Progenitor cell of endocrine pancreas (in vitro differentiated cells): ENCODE data around the gene ORC2. TPM values are rescaled to one million over a fixed set of nuclear protein-coding genes. Genes with fewer than 3 reads are reported as not detected.

Source experiments
- DNase-seq: peaks from one replicate; pipeline ENCODE4 v3.0.0; 2021; ENCODE audit warnings: low spot score; ENCODE audit not compliant: unreplicated experiment
- H3K27ac Mint-ChIP-seq: 2 replicates; pipeline ENCODE4 v1.8.0; 2021; ENCODE audit warnings: mild to moderate bottlenecking, moderate library complexity, mixed read lengths
- H3K27me3 Mint-ChIP-seq: 2 replicates; pipeline ENCODE4 v1.8.0; 2021; ENCODE audit warnings: mixed read lengths
- H3K36me3 Mint-ChIP-seq: 2 replicates; pipeline ENCODE4 v1.8.0; 2022; ENCODE audit warnings: mixed read lengths; ENCODE audit not compliant: insufficient read depth
- H3K4me1 Mint-ChIP-seq: 2 replicates; pipeline ENCODE4 v1.8.0; 2021; ENCODE audit warnings: low read depth, mixed read lengths
- H3K4me3 Mint-ChIP-seq: 2 replicates; pipeline ENCODE4 v1.8.0; 2021; ENCODE audit warnings: low read depth, mild to moderate bottlenecking, moderate library complexity, mixed read lengths
- H3K9me3 Mint-ChIP-seq: 2 replicates; pipeline ENCODE4 v1.8.0; 2021; ENCODE audit warnings: low read depth, mixed read lengths
- total RNA-seq: library from RNA; stranded (reverse); gene quantifications from 2 replicates; pipeline ENCODE4 v1.2.1, GENCODE V29; 2021
- TF ChIP-seq, protein P1 (sequence below): fragments of 200-600 bp; sonication (generic); IDR thresholded peaks from one replicate; pipeline ENCODE4 v1.5.0; 2021; ENCODE audit warnings: antibody characterized with exemption, mild to moderate bottlenecking; ENCODE audit not compliant: unreplicated experiment

ORC2 gene
- total RNA-seq, 1 donor from 2014 or later, result 39.5 TPM

DNA sequence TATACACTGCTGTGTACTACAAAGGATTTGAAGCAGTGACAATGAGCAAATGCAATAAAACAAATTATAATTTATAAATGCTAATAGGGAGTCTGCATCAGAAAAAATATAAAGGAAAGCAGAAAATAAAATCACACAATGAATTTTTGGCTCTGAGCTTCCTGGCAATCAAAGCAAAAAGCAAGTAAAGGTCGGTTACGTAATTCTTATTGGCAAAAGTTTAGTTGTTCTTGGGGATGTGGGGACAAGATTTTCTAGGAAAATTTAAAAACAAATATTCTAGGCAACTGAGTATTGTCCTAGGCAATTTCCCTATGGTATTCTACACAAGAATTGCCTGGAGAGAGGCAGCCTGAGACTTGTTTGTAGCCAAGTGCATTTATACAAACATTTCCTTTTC is 1.8 kb downstream of the ORC2 start:
- Mint-ChIP-seq H3K36me3 (peaks cover 1% of the 10 kb centered on the region), H3K27me3 (no peaks in the 10 kb centered on the region), H3K9me3 (no peaks in the 10 kb centered on the region), H3K4me3 (peak overlapping the region; percentile 38), H3K27ac (no peak overlapping the region), H3K4me1 (peaks cover 33% of the 10 kb centered on the region)
- TF ChIP-seq, protein P1, sequence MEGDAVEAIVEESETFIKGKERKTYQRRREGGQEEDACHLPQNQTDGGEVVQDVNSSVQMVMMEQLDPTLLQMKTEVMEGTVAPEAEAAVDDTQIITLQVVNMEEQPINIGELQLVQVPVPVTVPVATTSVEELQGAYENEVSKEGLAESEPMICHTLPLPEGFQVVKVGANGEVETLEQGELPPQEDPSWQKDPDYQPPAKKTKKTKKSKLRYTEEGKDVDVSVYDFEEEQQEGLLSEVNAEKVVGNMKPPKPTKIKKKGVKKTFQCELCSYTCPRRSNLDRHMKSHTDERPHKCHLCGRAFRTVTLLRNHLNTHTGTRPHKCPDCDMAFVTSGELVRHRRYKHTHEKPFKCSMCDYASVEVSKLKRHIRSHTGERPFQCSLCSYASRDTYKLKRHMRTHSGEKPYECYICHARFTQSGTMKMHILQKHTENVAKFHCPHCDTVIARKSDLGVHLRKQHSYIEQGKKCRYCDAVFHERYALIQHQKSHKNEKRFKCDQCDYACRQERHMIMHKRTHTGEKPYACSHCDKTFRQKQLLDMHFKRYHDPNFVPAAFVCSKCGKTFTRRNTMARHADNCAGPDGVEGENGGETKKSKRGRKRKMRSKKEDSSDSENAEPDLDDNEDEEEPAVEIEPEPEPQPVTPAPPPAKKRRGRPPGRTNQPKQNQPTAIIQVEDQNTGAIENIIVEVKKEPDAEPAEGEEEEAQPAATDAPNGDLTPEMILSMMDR, result no peak
- no peak for DNase-seq

DNA sequence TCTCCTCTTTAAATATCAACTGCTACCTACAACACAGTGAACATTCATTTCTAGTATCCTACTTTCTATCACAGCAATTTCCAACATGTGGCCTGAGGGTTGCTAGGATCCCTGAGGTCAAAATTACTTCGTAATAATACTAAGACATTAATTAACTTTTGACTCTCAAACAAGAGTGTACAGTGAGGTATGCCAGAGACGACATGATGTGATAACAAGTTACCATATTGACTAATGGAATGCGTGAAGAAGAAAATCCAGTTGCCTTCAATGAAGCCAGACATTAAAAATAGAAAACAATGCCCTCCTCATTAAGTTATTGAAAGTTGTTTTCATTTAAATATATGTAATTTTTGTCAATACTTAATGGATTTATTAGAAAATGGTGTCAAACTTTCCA is 13.1 kb downstream of the ORC2 start:
- Mint-ChIP-seq H3K9me3 (no peaks in the 10 kb centered on the region), H3K4me3 (no peak overlapping the region), H3K36me3 (peaks cover 11% of the 10 kb centered on the region), H3K27ac (no peak overlapping the region), H3K4me1 (no peaks in the 10 kb centered on the region), H3K27me3 (no peaks in the 10 kb centered on the region)
- no peak for DNase-seq
- TF ChIP-seq, protein P1, result no peak

DNA sequence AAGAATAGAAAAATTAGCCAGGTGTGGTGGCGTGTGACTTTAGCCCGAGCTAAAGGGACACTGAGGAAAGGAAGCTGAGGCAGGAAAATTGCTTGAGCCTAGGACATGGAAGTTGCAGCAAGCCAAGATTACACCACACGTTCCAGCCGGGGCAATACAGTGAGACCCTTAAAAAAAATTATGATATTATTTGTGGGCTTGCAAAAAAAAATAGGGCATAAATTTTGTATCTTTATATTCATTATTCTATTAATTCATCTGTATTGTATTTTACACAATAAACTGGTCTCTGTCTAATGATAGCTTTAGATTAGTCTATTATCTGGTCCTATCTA is 18.1 kb downstream of the ORC2 start:
- no peak overlapping the region for H3K4me3 Mint-ChIP-seq
- no peaks in the 10 kb centered on the region for H3K4me1 Mint-ChIP-seq
- TF ChIP-seq, protein P1, result no peak
- H3K27ac Mint-ChIP-seq, result no peak overlapping the region
- no peaks in the 10 kb centered on the region for H3K9me3 Mint-ChIP-seq
- no peaks in the 10 kb centered on the region for H3K27me3 Mint-ChIP-seq
- DNase-seq, result no peak
- H3K36me3 Mint-ChIP-seq, result peaks cover 23% of the 10 kb centered on the region

DNA sequence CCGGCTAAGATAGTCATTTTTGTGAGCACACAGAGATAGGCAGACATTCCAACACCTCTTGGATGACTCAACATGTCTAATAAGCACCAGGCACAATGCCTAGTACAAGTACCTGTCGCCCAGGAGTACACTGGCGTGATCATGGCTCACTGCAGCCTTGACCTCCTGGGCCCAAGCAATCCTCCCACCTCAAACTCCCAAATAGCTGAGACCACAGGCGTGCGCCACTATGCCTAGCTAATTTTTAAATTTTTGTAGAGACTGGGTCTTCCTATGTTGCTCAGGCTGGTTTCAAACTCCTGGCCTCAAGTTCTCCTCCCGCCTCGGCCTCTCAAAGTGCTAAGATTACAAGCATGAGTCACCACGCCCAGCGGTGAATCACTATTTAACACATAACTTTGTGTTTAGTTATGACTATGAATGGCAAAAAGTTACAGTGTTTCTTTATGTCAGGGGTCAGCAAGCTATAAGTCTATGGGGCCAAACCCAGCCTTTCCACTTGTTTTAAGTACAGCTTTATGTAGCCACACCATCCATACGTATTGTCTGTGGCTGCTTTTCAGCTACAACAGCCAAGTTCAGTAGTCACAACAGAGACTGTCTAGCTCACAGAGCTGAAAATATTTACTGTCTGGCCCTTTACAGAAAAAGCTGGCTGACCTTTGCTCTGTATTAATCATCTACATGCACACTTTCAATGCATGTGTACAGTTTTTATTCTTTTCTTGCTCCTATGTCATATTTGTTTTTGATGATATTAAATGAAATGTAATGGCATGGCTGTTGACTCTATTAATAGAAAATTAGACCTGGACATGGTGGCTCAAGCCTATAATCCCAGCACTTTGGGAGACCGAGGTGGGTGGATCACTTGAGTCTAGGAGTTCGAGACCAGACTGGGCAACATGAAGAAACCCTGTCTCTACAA is 18.7 kb downstream of the ORC2 start:
- Mint-ChIP-seq H3K9me3 (no peaks in the 10 kb centered on the region), H3K36me3 (peaks cover 23% of the 10 kb centered on the region), H3K4me1 (no peaks in the 10 kb centered on the region), H3K4me3 (no peak overlapping the region), H3K27ac (no peak overlapping the region), H3K27me3 (no peaks in the 10 kb centered on the region)
- DNase-seq, result no peak
- TF ChIP-seq, protein P1, result no peak

DNA sequence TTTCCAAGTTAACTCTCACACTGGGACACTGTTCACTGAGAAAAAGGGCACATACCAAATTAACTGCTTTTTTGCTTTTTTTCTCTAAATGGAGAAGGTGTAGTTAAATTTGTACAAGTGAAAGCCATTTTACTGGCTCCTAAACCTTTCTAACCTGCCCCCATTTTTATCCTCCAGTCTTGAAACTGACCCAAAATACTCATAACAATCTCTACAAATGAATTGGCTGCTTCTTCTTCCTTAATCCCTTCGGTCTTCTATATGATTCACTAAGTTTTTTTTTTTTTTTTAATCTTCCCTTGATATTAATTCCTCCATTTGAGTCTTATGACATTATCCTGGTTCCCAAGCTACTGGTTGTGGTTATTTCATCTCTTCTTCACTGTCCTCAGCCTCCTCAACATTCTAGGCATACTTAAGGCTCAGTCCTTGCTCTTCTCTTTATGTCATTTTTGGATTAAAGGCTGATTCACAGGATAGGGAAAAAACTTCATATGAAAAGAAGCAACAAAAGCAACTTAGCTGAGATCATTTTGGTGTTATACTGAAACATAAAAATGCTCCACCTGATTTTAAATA is 19.8 kb downstream of the ORC2 start:
- Mint-ChIP-seq H3K27ac (no peak overlapping the region), H3K4me1 (peaks cover 3% of the 10 kb centered on the region), H3K4me3 (no peak overlapping the region), H3K9me3 (no peaks in the 10 kb centered on the region), H3K27me3 (no peaks in the 10 kb centered on the region), H3K36me3 (peaks cover 22% of the 10 kb centered on the region)
- DNase-seq, result no peak
- TF ChIP-seq, protein P1, result no peak
